Measurements from ENCODE around the gene ATP12A. TPM values are rescaled to one million over a fixed set of nuclear protein-coding genes. Genes with fewer than 3 reads are reported as not detected.

Gene ATP12A
- total RNA-seq, 4 donors from 2014 or later = not detected

DNA sequence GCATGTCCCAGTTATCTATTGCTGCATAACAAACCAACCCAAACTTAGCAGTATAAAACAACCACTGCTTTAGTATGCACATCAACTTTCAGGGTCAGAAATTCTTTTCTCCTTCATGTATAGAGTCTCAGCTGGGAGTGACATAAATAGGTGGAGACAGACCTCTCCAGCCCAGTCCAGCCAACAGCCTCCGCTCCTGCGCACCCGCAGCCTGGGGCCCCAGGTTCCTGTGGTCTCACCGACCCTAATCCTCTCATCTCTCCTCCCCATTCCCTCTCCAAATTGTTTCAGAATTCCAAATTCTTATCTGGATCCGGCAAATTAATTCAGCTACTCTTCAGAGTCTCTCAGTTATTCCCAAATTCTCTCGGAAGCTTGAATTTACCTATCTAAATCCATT, 522 bp upstream of the ATP12A start:
- H3K4me3 ChIP-seq = peak overlapping the region in 1 of 4 donors; percentile 48
- peaks cover 5 to 56% (median 20%) of the 10 kb centered on the region in 4 donors for H3K27me3 ChIP-seq
- no peaks in the 10 kb centered on the region for H3K9me3 ChIP-seq
- WGBS = 58% methylated on average over 6 of the region's 6 CpGs
- no peaks in the 10 kb centered on the region for H3K36me3 ChIP-seq
- H3K27ac ChIP-seq (replicated peaks in 1 of 4) = no peak overlapping the region
- intact Hi-C loops (cut with DNase I) = no loop called here
- H3K4me1 ChIP-seq = peaks cover 10 to 23% (median 17%) of the 10 kb centered on the region in 4 donors
- no peak for TF ChIP-seq POLR2A (IDR thresholded peaks at IDR 0.05; ENCODE audit: low read depth)
- TF ChIP-seq, protein P1, sequence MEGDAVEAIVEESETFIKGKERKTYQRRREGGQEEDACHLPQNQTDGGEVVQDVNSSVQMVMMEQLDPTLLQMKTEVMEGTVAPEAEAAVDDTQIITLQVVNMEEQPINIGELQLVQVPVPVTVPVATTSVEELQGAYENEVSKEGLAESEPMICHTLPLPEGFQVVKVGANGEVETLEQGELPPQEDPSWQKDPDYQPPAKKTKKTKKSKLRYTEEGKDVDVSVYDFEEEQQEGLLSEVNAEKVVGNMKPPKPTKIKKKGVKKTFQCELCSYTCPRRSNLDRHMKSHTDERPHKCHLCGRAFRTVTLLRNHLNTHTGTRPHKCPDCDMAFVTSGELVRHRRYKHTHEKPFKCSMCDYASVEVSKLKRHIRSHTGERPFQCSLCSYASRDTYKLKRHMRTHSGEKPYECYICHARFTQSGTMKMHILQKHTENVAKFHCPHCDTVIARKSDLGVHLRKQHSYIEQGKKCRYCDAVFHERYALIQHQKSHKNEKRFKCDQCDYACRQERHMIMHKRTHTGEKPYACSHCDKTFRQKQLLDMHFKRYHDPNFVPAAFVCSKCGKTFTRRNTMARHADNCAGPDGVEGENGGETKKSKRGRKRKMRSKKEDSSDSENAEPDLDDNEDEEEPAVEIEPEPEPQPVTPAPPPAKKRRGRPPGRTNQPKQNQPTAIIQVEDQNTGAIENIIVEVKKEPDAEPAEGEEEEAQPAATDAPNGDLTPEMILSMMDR (IDR thresholded peaks at IDR 0.05) = no peak
- no peak for DNase-seq (ENCODE audit: extremely low spot score)

DNA sequence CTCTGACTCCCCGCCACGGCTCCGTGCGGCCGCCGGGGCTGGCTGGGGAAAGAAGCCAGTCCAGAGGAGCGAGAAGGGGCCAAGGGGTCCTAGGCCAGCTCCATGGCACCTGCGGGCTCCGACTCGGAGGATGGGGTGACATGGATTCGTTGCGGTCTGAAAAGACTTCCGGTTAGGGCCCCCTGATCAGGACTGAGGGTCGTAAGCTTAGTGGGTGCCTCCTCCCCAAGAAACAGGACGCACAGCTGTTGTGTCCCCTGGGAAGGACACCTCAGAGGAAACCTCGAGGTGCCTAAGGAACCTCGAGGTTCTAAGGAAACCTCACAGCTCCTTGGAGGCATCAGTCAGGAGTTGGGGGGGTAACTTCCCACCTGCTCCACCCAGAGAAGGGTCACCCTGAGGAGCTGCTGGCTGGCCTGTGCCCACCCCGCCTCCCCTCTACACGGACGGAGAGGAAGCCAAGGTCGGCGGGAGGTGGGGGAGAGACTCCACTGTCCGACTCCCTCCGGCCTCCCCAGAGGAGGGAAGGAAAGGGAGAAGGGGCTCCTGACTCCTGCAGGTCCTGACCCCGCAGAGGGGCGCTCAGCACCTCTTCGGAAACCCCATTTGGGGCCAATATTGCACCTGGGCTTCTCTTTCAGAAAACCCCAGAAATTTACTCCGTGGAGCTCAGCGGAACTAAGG, 855 bp downstream of the ATP12A start:
- Histone ChIP-seq H3K36me3 (no peaks in the 10 kb centered on the region), H3K27me3 (peaks cover 5 to 64% (median 20%) of the 10 kb centered on the region in 4 donors), H3K9me3 (no peaks in the 10 kb centered on the region), H3K27ac (replicated peaks in 1 of 4) (no peak overlapping the region), H3K4me1 (peaks cover 10 to 25% (median 18%) of the 10 kb centered on the region in 4 donors), H3K4me3 (peak overlapping the region; percentile 45 to 55 (median 48))
- intact Hi-C loops (cut with DNase I) = no loop called here
- TF ChIP-seq POLR2AphosphoS5 (IDR thresholded peaks at IDR 0.05) (no peak), POLR2A (IDR thresholded peaks at IDR 0.05; ENCODE audit: low read depth) (no peak), EP300 (IDR thresholded peaks at IDR 0.05) (no peak)
- TF ChIP-seq, protein P1 (IDR thresholded peaks at IDR 0.05) = no peak
- DNase-seq (ENCODE audit: extremely low spot score) = no peak
- 35% methylated on average over 24 of the region's 29 CpGs for WGBS

DNA sequence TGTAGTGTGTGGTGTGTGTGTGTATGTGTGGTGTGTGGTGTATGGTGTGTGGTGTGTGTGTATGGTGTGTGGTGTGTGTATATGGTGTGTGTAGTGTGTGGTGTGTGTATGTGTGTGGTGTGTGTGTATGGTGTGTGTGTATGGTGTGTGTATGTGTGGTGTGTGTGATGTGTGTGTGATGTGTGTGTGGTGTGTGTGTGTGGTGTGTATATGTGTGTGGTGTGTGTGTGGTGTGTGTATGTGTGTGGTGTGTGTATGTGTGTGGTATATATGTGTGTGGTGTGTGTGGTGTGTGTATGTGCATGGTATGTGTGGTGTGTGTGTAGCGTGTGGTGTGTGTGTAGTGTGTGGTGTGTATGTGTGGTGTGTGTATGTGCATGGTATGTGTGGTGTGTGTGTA, 1.7 kb downstream of the ATP12A start:
- Histone ChIP-seq H3K9me3 (no peaks in the 10 kb centered on the region), H3K27ac (replicated peaks in 1 of 4) (no peak overlapping the region), H3K4me1 (peaks cover 10 to 25% (median 18%) of the 10 kb centered on the region in 4 donors), H3K4me3 (no peak overlapping the region), H3K36me3 (no peaks in the 10 kb centered on the region), H3K27me3 (peaks cover 5 to 55% (median 20%) of the 10 kb centered on the region in 4 donors)
- intact Hi-C loops (cut with DNase I) = no loop called here
- no peak for TF ChIP-seq EP300 (IDR thresholded peaks at IDR 0.05)
- DNase-seq (ENCODE audit: extremely low spot score) = no peak
- WGBS = 86% methylated on average over 1 of the region's 1 CpG

- Histone ChIP-seq H3K4me3 (no peak overlapping the region), H3K4me1 (peaks cover 10 to 25% (median 18%) of the 10 kb centered on the region in 4 donors), H3K36me3 (no peaks in the 10 kb centered on the region), H3K9me3 (no peaks in the 10 kb centered on the region), H3K27me3 (peaks cover 5 to 52% (median 20%) of the 10 kb centered on the region in 4 donors), H3K27ac (replicated peaks in 1 of 4) (no peak overlapping the region)
- WGBS = 21% methylated on average over 2 of the region's 2 CpGs
- intact Hi-C loops (cut with DNase I) = no loop called here
- no peak for DNase-seq (ENCODE audit: extremely low spot score)
- TF ChIP-seq POLR2AphosphoS5 (IDR thresholded peaks at IDR 0.05) = no peak
- TF ChIP-seq, protein P1 (IDR thresholded peaks at IDR 0.05) = no peak
- TF ChIP-seq EP300 (IDR thresholded peaks at IDR 0.05) = no peak
- TF ChIP-seq POLR2A (IDR thresholded peaks at IDR 0.05; ENCODE audit: low read depth) = no peak
Observed at GRCh38 chr13:24682353-24682752, 2.1 kb downstream of the ATP12A start.

GRCh38 chr13:24683351-24683750, 3.1 kb downstream of the ATP12A start:
- no peak for DNase-seq (ENCODE audit: extremely low spot score)
- 71% methylated on average over 5 of the region's 5 CpGs for WGBS
- TF ChIP-seq, protein P1 (IDR thresholded peaks at IDR 0.05) = no peak
- TF ChIP-seq POLR2AphosphoS5 (IDR thresholded peaks at IDR 0.05) = no peak
- no peak for TF ChIP-seq POLR2A (IDR thresholded peaks at IDR 0.05; ENCODE audit: low read depth)
- no peak for TF ChIP-seq EP300 (IDR thresholded peaks at IDR 0.05)
- Histone ChIP-seq H3K27ac (replicated peaks in 1 of 4) (no peak overlapping the region), H3K4me1 (peaks cover 10 to 25% (median 18%) of the 10 kb centered on the region in 4 donors), H3K9me3 (no peaks in the 10 kb centered on the region), H3K4me3 (no peak overlapping the region), H3K36me3 (no peaks in the 10 kb centered on the region), H3K27me3 (peaks cover 5 to 51% (median 20%) of the 10 kb centered on the region in 4 donors)
- intact Hi-C loops (cut with DNase I) = no loop called here
